Measurements from ENCODE around the gene USP34.

USP34 gene

DNA sequence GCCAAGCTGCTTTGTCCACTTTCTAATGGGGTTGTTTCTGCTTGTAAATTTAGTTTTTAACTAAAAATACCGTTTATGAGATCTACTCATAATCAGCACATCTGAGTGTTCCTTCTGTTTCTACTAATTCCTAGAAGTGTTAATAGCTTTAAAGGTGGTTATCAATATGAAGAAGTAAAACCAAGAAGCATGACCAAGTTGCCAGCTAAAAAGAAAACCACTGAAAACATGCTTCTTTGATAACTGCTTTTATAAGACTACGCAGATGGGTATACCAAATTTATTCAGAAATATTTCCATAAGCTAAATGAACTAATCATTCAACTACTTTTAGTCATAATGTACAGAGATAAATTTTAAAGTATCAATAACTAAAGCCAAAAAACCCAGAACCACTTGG lies 207.1 kb downstream of the USP34 start:
- H3K27ac ChIP-seq (ENCODE audit: extremely low read depth, low read depth, low read length), result no peak overlapping the region
- H3K4me1 ChIP-seq (ENCODE audit: control insufficient read depth, insufficient read depth, low read length), result no peaks in the 10 kb centered on the region
- peaks cover 26 to 37% of the 10 kb centered on the region in 2 experiments for H3K36me3 ChIP-seq (ENCODE audit: control insufficient read depth in 2 of 2, insufficient read depth in 1 of 2, low read length in 2 of 2)
- CTCF ChIA-PET, result interaction anchor here (0.6 kb wide), 1 partner anchor 27 kb away, joined by 3 read pairs; no protein-coding TSS in a partner anchor
- POLR2A ChIA-PET, result interaction anchor here (1.0 kb wide), 1 partner anchor 85 kb away, joined by 3 read pairs; no protein-coding TSS in a partner anchor
- no peaks in the 10 kb centered on the region for H3K9me3 ChIP-seq (ENCODE audit: control insufficient read depth, insufficient read depth, low read depth, low read length)
- no peak overlapping the region for H3K4me3 ChIP-seq (ENCODE audit: low read depth, low read length)
- TF ChIP-seq ZNF214 (tag by site-specific recombination; IDR thresholded peaks at IDR 0.05; ENCODE audit: borderline replicate concordance) (no peak), ZNF184 (tag by site-specific recombination; IDR thresholded peaks at IDR 0.05) (no peak), IKZF3 (tag by site-specific recombination; IDR thresholded peaks at IDR 0.05) (no peak), ZNF350 (tag by site-specific recombination; IDR thresholded peaks at IDR 0.05) (no peak), ZFP41 (tag by site-specific recombination; IDR thresholded peaks at IDR 0.05; ENCODE audit: borderline replicate concordance) (no peak), ZBTB8A (tag by site-specific recombination; IDR thresholded peaks at IDR 0.05) (no peak), ZNF768 (tag by site-specific recombination; IDR thresholded peaks at IDR 0.05) (no peak), ZNF23 (tag by site-specific recombination; IDR thresholded peaks at IDR 0.05; ENCODE audit: borderline replicate concordance) (no peak), ZNF777 (tag by site-specific recombination; IDR thresholded peaks at IDR 0.05; ENCODE audit: borderline replicate concordance) (no peak), ZNF76 (tag by site-specific recombination; IDR thresholded peaks at IDR 0.05; ENCODE audit: borderline replicate concordance, low read depth) (no peak), ZNF707 (tag by site-specific recombination; IDR thresholded peaks at IDR 0.05) (no peak), ZNF510 (tag by site-specific recombination; IDR thresholded peaks at IDR 0.05; ENCODE audit: insufficient replicate concordance) (no peak), SP2 (tag by site-specific recombination; IDR thresholded peaks at IDR 0.05) (no peak), ZNF354C (tag by site-specific recombination; IDR thresholded peaks at IDR 0.05; ENCODE audit: borderline replicate concordance, low read depth) (no peak), ZNF169 (tag by site-specific recombination; IDR thresholded peaks at IDR 0.05) (no peak)
- TF ChIP-seq, protein P1, sequence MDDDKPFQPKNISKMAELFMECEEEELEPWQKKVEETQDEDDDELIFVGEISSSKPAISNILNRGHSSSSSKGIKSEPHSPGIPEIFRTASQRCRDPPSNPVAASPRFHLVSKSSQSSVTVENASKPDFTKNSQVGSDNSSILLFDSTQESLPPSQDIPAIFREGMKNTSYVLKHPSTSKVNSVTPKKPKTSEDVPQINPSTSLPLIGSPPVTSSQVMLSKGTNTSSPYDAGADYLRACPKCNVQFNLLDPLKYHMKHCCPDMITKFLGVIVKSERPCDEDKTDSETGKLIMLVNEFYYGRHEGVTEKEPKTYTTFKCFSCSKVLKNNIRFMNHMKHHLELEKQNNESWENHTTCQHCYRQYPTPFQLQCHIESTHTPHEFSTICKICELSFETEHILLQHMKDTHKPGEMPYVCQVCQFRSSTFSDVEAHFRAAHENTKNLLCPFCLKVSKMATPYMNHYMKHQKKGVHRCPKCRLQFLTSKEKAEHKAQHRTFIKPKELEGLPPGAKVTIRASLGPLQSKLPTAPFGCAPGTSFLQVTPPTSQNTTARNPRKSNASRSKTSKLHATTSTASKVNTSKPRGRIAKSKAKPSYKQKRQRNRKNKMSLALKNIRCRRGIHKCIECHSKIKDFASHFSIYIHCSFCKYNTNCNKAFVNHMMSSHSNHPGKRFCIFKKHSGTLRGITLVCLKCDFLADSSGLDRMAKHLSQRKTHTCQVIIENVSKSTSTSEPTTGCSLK (tag by site-specific recombination; IDR thresholded peaks at IDR 0.05), result no peak
- TF ChIP-seq, protein P2, sequence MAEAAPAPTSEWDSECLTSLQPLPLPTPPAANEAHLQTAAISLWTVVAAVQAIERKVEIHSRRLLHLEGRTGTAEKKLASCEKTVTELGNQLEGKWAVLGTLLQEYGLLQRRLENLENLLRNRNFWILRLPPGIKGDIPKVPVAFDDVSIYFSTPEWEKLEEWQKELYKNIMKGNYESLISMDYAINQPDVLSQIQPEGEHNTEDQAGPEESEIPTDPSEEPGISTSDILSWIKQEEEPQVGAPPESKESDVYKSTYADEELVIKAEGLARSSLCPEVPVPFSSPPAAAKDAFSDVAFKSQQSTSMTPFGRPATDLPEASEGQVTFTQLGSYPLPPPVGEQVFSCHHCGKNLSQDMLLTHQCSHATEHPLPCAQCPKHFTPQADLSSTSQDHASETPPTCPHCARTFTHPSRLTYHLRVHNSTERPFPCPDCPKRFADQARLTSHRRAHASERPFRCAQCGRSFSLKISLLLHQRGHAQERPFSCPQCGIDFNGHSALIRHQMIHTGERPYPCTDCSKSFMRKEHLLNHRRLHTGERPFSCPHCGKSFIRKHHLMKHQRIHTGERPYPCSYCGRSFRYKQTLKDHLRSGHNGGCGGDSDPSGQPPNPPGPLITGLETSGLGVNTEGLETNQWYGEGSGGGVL (tag by site-specific recombination; IDR thresholded peaks at IDR 0.05), result no peak

- no peak overlapping the region for H3K27ac ChIP-seq (ENCODE audit: extremely low read depth, low read depth, low read length)
- POLR2A ChIA-PET, result no interaction called here
- CTCF ChIA-PET, result interaction anchor here (0.6 to 0.7 kb wide), 2 partner anchors 79 to 443 kb away, joined by 3 read pairs; no protein-coding TSS in a partner anchor
- TF ChIP-seq ZNF501 (tag by site-specific recombination; IDR thresholded peaks at IDR 0.05), result no peak
- TF ChIP-seq ZNF146 (tag by site-specific recombination; IDR thresholded peaks at IDR 0.05), result no peak
- no peak for TF ChIP-seq ZNF391 (tag by site-specific recombination; IDR thresholded peaks at IDR 0.05; ENCODE audit: borderline replicate concordance, low read depth)
- TF ChIP-seq ZNF701 (tag by site-specific recombination; IDR thresholded peaks at IDR 0.05), result no peak
- TF ChIP-seq ZNF184 (tag by site-specific recombination; IDR thresholded peaks at IDR 0.05), result no peak
- TF ChIP-seq ZNF302 (tag by site-specific recombination; IDR thresholded peaks at IDR 0.05; ENCODE audit: low read depth), result no peak
- no peak for TF ChIP-seq SP3 (tag by site-specific recombination; IDR thresholded peaks at IDR 0.05)
- TF ChIP-seq ZNF202 (tag by site-specific recombination; IDR thresholded peaks at IDR 0.05; ENCODE audit: borderline replicate concordance), result no peak
- no peak for TF ChIP-seq ZXDB (tag by site-specific recombination; IDR thresholded peaks at IDR 0.05)
- TF ChIP-seq, protein P3, sequence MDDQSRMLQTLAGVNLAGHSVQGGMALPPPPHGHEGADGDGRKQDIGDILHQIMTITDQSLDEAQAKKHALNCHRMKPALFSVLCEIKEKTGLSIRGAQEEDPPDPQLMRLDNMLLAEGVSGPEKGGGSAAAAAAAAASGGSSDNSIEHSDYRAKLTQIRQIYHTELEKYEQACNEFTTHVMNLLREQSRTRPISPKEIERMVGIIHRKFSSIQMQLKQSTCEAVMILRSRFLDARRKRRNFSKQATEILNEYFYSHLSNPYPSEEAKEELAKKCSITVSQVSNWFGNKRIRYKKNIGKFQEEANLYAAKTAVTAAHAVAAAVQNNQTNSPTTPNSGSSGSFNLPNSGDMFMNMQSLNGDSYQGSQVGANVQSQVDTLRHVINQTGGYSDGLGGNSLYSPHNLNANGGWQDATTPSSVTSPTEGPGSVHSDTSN (CRISPR knock-in tag; IDR thresholded peaks at IDR 0.05), result no peak
- TF ChIP-seq ZBTB10 (tag by site-specific recombination; IDR thresholded peaks at IDR 0.05), result no peak
- no peak for TF ChIP-seq ZNF792 (tag by site-specific recombination; IDR thresholded peaks at IDR 0.05)
These were observed 208.2 kb downstream of the USP34 start for GRCh38 chr2:61262699-61263098.

More at GRCh38 chr2:61262699-61263098, 208.2 kb downstream of the USP34 start:
- Histone ChIP-seq H3K9me3 (ENCODE audit: control insufficient read depth, insufficient read depth, low read depth, low read length) (no peaks in the 10 kb centered on the region), H3K4me1 (ENCODE audit: control insufficient read depth, insufficient read depth, low read length) (no peaks in the 10 kb centered on the region), H3K4me3 (ENCODE audit: low read depth, low read length) (no peak overlapping the region), H3K36me3 (ENCODE audit: control insufficient read depth in 2 of 2, insufficient read depth in 1 of 2, low read length in 2 of 2) (peaks cover 25 to 42% of the 10 kb centered on the region in 2 experiments)
